ENCODE results near the gene MCCD1.
"Not testable (repeated sequence)": the region's sequence is repeated elsewhere in the genome, so short reads cannot be mapped to it uniquely, and the experiment has no call there.

Gene MCCD1

DNA sequence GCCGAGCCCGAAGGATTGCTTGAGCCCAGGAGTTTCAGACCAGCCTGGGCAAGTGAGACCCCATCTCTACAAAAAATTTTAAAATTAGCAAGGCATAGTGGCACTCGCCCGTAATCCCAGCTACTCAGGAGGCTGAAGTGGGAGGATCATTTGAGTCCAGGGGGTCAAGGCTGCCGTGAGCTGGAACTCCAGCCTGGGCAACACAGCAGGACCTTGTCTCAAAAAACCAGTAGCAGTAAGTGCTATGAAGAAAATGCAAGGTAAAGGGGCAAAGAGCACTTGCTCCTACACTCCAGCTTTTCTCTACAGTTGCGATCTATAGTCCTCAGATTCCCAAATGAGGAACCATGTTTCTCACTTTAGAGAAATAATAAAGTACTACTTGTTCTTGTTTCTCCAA lies 14.9 kb downstream of the MCCD1 start:
- no peak for DNase-seq (ENCODE audit: low spot score)

DNA sequence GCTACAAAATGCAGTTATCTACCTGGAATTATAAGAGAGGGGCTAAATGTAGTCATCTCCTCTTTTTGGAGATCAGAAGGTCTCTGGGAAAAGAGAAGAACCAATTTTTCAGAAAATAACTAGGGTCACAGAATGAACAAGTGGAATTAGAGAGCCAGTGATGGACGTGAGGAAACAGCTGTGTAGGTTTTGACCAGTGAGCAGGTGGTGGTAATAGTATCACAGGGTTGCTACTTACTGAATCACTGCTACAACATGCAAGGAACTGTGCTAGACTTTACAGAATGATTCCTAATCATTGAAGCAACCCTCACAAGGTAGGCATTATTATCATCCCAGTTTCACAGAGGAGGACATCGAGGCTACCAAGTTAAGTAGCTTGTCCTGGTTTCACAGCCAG lies 15.9 kb downstream of the MCCD1 start:
- DNase-seq (ENCODE audit: low spot score), result no peak

DNA sequence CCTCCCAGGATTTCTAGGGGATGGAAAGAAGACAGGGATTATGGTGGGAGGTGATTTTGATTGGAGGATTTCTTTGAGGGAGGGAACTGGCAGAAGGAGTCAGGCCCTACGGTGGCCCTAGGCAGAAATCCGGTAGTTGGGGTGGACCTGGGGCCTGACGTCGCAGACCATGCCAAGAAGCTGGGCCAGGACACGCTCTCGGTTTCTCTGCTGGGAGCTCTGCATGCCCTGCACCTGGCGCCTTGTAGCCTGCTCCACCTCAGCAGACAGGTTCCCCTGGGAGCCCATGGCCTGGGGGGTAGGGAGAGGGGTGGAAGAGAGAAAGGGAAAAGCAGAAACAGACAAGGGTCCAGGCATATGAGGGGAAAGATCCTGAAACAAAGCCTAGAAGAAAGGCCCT lies 16.5 kb downstream of the MCCD1 start:
- no peak for DNase-seq (ENCODE audit: low spot score)

DNA sequence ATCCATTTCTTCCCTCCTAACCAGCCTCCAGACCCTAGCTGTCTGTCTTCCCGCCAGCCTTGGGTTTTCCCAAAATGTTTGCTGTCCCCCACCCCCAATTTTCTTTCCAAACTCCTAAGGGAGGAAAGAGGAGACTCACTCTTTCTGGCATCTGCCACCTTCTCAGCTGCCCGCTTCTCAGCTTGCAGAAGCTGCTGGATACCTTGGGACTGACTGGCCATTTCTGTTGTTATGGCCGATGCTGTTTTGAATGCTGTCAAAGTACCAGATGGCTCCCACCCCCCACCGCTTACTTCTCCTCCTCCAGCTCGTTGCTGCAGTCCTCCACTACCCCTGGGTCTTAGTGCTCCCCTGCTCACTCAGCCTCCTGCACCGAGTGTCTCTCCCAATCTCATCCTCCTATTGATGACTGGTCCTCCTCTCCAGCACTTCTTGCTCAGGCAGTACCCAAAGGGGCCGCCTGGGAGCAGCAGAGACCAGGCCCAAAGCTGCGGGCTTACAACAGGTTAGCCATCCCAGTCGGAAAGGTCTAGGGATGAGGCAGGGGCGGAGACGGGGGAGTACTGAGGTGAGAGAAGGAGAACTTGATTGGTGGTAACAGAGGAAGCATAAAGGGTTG lies 17.7 kb downstream of the MCCD1 start, which contains the start of gene ATP6V1G2:
TSS of gene ATP6V1G2 (minus strand) at position 270 of the 619 bp plus-strand sequence. CDS start at position 221, 49 bp downstream.
- peak; percentile 78 for DNase-seq (ENCODE audit: low spot score)

DNA sequence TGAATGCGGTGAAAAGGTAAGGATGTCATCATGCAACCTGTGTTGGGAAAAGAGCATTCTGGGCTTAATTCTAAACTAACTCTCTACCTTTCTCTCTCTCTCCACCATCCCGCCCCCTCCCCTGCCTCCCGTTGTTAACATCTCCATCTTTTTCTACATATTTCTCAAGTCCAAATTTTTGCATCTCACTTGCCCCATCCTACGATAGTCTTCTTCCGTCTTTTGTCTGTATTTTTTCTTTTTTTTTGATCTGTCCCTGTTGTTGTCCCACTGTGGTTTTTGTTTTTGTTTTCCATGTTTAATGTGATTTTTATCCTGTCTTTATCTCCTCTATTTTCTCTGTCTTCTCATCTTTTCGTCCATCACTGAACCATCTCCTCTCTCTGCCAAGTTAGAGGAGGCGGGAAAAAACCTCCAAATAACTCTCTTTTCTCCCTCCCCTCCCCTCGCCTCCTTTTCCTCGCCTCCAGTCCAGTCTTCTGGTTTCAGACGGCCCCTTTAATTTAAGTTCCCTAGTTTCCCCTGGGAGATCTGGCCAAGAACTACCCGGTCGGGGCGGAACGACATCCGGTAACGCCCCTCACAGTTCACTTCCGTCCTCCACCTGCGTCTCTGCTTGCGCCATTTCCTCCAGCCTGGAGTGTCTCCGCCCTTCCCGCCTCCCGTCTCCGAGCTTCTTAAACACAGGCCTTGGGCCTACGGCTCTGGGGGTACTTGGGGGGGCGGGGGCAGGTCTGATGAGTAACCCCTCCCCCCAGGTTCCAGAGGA lies 18.4 kb downstream of the MCCD1 start, which contains the start of gene NFKBIL1:
TSS of gene NFKBIL1 (plus strand) at position 651 of the 769 bp plus-strand sequence. CDS start at position 738, 87 bp downstream.
- DNase-seq (ENCODE audit: low spot score), result peak; percentile 91

DNA sequence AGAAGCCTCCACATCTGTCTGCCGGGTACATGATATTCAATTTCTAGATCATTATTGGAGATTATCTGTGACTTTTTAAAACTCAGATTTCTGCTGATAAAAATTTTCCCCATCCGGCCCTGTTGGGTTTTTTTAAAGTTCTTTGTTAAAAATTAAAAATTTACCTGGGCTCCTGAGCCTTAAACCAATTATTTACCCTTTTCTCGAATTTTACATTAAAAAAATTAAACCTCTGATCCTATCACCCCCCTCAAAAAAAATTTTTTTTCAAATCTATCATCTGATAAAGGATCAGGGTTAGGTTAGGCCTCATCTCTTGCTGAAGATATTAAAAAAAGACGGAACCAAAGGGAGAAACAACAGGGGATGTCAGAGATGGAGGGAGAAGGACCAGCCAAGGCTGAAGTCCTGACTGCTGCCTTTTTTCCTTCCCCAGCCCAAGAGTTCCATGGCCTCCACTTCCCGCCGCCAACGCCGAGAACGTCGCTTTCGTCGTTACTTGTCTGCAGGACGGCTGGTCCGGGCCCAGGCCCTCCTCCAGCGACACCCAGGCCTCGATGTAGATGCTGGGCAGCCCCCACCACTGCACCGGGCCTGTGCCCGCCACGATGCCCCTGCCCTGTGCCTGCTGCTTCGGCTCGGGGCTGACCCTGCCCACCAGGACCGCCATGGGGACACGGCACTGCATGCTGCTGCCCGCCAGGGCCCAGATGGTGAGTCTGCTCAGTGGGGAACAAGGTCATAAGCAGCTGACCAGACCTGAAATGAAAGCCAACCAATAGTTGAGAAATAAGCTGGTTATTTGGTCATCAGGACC lies 19.2 kb downstream of the MCCD1 start:
- no peak for DNase-seq (ENCODE audit: low spot score)

DNA sequence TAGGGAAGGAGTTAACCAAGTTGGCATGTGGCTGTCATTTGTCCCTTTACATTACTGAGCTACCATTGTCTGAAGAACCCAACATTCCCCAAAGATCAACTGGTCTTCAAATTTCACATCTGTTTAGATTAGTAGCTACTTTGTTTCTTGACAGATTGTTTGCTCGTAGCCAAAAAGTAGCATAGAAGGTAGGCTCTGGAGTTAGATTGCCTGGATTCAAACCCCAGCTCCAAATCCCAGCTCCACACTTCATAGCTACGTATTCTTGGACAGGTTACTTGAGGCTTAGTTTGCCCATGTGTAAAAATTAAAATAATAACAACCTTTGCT lies 19.7 kb downstream of the MCCD1 start:
- no peak for DNase-seq (ENCODE audit: low spot score)

DNA sequence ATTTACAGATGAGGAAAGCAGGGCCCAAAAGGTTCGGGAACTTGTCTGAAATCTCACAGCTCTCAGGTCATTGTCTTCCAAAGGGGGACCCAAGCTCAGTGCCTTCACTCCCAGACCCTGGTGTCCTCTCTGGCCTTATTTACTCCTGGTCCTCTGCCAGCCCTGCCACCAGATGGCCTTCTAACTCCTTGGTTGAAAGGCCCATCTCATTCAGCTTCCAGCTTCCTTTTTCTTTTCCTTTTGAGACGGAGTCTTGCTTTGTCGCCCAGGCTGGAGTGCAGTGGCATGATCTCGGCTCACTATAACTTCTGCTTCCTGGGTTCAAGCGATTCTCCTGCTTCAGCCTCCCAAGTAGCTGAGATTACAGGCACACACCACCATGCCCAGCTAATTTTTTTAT lies 22.6 kb downstream of the MCCD1 start:
- DNase-seq (ENCODE audit: low spot score), result not testable (repeated sequence)

DNA sequence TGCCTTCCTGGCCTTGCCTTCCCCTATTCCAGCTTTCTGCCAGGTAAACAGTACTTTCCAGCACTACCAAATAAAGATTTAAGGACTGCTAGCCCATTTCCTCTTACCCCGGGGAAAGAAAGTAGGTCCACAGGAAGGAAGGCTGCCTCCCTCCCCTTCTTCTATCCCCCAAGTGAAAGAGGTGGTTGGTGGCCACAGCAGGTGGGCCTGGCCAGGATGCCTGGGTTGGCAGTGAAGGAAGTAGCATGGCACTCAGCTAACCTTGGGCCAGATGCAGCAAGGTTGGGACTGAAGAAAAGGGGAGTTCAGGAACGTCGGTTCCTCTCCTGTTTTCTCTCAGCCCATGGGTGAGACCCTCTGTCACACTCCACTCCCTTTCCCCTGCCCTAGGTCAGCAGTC lies 27.5 kb downstream of the MCCD1 start:
- DNase-seq (ENCODE audit: low spot score), result no peak

DNA sequence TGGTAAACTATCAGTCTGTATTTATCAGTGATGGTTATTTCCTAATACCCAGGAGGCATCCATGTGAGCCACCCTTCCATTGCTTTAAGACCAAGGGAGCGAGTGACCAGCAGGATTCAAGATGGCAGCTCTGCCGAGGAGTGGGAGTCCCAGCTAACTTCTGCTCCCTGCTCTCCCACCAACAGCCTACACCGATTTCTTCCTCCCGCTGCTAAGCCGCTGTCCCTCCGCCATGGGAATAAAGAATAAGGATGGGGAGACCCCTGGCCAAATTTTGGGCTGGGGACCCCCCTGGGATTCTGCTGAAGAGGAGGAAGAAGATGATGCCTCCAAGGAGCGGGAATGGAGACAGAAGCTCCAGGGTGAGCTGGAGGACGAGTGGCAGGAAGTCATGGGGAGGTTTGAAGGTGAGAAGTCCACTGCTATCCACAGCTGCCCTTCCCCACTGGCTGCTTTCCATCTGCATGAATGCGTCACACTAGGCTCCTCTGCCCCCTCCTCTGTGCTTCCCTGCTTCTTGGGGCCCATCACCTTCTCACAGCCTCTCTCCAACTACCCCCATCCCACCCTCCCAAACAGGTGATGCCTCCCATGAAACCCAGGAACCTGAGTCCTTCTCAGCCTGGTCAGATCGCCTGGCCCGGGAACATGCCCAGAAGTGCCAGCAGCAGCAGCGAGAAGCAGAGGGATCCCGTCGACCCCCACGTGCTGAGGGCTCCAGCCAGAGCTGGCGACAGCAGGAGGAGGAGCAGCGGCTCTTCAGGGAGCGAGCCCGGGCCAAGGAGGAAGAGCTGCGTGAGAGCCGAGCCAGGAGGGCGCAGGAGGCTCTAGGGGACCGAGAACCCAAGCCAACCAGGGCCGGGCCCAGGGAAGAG lies 28.9 kb downstream of the MCCD1 start:
- DNase-seq (ENCODE audit: low spot score), result no peak

DNA sequence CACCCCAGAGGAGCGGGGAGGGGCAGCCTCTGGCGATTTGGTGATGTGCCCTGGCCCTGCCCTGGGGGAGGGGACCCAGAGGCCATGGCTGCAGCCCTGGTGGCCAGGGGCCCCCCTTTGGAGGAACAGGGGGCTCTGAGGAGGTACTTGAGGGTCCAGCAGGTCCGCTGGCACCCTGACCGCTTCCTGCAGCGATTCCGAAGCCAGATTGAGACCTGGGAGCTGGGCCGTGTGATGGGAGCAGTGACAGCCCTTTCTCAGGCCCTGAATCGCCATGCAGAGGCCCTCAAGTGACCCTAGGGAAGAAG lies 29.5 kb downstream of the MCCD1 start:
- no peak for DNase-seq (ENCODE audit: low spot score)

DNA sequence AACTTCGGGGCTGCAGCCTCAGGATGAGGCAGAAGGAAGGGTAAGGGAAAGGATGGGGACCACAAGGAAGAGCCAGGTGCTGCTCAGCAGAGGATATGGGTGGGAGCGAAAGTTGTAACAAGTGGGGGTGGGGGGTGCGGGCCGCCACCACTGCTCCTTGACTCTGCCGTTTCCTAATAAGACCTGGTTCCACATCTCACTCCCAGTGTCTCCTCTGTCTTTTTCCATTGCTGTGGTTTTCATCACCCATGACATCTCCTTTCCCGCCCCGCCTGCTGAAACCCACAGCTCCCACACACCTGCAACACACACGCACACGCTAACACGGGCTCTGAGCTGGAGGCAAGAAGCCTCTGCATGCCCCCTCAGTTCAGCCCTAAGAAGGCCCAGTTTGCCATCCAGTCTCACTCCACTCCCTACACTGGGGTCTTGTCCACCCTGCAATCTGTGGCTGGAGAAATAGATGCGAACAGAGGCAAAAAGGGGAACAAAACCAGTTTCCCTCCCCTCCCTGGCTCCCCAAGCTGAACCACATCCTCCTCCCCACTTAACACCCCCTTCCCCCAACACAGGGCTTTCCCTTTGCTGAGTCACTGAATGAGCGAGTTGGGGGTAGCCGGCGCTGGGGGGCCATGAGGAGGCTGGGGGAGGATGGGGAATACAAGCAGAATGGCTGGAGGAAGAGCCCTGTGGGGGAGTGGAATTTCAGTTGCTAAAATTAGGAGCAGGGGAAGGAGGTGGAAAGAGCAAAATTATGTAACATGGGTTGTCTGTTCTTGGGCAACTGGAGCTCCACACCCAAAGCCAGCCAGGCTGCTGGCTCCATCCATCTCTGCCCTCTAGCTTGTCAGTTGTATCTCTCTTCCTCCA lies 30.1 kb downstream of the MCCD1 start:
- DNase-seq (ENCODE audit: low spot score), result no peak

DNA sequence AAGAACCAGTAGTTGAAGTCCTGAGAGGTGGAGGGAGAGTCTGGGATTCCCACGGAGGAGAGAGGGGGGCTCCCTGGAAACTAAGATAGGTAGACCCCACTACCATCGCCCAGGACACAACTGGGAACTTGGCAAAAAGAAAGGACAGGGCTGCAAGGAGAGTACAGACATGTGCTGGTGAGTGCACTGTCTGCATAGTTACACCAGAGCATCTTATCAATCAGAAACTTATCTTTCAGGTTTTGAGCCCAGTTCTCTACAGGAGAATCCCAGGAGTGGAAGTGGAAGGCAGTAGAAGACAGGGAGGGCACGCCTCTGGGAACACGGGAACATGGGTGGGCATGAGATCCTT lies 30.8 kb downstream of the MCCD1 start:
- no peak for DNase-seq (ENCODE audit: low spot score)

DNA sequence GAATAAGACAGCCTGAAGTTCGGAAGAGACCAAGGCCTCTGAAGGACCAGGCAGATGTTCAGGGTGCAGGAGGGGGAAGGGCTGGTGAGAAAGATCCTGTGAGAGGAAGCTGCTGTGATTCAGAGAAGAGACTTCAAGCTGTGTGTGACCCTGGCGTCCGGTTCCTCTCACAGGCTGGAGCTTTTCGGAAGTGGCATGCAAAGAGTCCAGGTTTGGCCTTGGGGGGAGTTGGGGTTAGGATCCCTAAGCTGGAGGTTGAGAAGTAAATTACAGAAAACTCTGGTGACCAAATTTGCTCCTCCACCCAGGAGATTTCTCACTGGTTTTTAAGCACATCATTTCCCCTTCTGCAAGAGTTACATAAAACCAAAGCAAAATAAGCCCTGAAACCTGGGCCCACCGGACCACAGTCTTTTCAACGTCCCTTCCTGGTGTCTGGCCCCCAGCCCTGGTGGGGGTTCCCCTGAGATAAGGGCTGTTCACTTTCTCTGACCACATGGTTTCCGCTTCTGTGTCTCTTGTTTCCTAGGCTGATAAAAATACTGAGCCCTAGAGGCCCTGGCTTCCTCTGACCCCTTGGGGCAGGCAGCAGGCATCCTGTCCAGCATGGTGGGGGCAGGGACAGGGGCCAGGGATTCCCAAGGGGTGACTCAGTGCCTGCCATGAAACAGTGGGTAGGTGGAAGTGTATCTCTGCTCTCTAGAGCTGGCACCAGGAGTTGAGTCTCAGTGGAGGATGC lies 31.4 kb downstream of the MCCD1 start:
- no peak for DNase-seq (ENCODE audit: low spot score)

DNA sequence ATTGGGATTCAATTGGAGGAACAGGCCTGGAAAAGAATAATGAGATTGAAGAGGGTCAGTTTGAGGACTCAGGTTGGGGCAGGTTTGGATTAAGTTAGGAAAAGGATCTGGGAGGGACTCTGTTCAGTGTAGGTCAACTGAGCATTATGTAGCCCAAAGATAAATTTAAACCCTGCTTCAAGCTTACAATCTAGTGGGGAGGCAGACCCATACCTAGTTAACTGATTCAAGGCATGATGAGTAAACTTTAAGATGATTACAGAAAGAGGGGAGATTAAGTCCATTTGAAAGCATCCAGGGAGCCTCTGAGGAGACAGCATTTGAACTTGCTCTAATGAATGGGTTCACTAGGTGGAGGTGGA lies 31.9 kb downstream of the MCCD1 start:
- no peak for DNase-seq (ENCODE audit: low spot score)

DNA sequence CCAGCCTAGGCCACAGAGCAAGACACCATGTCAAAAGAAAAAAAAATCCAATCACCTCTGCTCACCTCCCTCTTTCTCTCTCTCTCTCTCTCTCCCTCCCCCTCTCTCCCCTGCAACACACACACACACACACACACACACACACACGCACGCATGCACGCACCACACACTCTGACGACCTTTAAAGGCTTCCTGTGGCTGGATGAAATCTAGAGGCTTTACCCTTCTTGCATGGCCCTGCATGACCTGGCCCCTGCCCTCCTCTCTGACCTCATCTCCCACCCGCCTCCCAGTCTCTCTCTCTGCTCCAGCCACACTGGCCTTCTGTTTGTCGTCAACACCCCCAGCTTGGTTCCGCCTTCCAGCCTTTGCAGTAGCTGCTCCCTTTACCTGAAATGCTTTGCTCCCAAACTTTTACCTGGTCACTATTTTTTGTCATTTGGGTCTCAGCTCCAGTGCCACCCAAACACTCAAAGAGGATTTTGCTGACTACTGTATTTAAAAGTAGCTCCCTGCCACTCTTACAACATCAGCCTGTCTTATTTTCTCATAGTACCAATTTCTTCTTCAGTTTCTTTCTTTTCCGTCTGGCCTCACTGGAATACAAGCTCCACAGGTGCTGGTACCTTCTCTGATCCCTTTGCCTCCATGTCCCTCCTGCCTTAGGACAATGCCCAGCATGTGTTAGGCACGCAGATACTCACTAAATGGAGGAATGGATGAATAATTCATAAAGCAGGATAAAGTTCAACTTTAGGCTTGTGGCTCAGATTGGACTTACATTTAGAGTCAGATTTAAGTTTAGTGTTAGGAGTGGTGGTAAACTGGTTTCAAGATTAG lies 39.0 kb downstream of the MCCD1 start:
- no peak for DNase-seq (ENCODE audit: low spot score)

DNA sequence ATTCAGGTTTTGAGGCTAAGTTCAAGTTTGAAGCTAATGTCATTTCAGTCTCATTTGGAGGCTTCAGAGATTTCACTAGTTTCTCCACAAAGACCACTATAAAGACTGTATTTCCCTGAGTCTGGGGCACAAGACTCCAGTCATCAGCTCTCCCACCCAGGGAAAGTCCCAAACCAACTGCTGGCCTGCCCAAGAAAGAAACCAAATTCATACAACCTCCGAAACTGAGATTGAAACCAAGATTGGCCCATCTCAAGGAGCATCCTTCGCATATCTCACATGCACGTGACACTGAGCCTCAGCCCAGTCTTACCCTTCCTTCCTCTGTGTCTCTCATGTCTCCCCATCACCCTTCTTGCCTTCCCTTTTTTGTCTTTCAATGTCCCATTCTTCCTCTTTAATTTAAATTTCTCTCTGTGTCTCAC lies 39.8 kb downstream of the MCCD1 start:
- DNase-seq (ENCODE audit: low spot score), result no peak

DNA sequence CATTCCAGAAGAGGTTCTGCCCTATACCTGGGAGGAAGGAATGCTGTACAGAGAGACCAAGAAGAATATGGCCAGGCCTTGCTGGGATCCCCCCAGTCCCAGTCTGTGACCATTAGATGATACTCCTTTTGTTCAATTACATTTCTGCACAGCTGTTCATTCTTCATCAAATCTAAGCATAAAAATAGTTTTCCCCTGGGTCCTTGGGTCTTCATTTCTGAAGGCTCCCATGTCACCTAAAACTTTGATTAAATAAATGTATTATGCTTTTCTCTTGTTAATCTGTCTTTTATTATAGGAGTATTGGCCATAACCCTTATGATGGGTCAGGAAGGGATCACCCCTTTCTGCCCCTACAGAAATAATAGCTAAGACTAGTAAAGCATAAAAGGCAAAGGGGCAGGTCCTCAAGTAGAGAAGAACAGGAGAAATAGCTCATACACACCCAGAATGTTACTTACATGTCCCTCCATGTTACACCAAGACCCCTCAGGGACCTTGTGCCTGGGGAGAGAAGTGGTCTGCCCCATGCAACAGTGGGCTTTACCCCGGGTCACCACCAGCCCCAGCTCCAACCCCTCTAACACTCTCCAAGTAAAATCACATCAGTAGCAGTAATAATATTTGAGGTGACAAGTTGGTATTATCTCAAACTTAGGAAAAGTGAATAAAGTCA lies 41.2 kb downstream of the MCCD1 start:
- no peak for DNase-seq (ENCODE audit: low spot score)

All from iPS-NIHi11 (cell line).